Measurements from ENCODE around the gene CYB5R3.
"Not testable (repeated sequence)": the region's sequence is repeated elsewhere in the genome, so short reads cannot be mapped to it uniquely, and the experiment has no call there.

The CYB5R3 gene

DNA sequence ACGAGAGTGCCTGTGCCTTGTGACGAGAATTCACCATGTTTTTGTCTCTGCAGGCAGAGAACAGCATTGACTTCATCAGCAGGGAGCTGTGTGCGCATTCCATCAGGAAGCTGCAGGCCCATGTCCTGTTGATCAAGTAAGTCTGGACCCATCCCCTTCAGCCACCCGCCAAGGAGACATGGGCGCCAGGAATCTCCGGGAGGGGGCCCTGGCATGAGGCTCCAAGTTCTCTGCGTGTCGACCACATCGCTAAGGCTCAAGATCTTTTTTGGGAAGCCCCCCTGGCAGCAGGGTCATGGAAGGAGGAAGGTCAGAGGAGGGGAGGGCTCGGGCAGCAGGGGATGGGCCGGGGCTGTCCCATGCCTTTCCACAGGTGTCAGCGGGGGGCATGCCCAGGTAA lies 78.1 kb downstream of the CYB5R3 start:
- H3K4me3 ChIP-seq (replicated peaks in 1 of 2; ENCODE audit: low read depth in 2 of 2, low read length in 2 of 2); DNase-seq (ENCODE audit: low read depth in 2 of 2): not testable (repeated sequence)

DNA sequence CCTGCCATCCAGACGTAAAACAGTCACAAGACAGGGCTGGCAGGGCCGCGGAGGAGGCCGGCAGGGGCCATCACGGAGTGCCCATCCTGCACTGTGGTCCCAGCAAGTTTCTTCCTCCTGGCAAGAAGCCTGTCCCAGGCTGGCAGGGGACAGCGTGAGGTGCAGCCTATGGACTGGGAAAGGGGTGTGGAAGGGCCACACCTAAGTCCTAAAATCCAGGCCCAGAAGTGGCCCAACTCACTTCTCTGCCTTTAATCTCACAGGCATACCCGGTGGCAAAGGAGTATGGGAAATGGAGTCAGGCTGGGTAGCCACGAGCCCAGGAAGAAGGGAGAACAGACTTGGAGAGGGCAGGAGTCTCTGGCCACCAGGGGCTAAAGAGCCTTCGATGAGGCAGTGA lies 78.6 kb downstream of the CYB5R3 start:
- not testable (repeated sequence) for DNase-seq (ENCODE audit: low read depth in 2 of 2); H3K4me3 ChIP-seq (replicated peaks in 1 of 2; ENCODE audit: low read depth in 2 of 2, low read length in 2 of 2)

DNA sequence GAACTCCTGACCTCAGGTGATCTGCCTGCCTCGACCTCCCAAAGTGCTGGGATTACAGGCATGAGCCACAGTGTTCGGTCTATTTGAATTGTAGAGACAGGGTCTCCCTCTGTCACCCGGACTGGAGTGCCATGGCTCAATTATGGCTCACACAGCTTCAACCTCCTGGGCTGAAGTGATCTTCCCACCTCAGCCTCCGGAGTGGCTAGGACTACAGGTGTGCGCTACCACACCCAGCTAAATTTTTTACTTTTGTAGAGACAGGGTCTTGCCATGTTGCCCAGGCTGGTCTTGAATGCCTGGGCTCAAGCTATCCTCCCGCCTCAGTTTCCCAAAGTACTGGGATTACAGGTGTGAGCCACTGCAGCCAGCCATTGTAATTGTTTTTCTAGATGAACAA lies 81.2 kb downstream of the CYB5R3 start:
- H3K4me3 ChIP-seq (replicated peaks in 1 of 2; ENCODE audit: low read depth in 2 of 2, low read length in 2 of 2); DNase-seq (ENCODE audit: low read depth in 2 of 2): not testable (repeated sequence)

Data from cardiac fibroblast (primary cell).